ENCODE measurements around the gene CYTH2.

The CYTH2 gene

DNA sequence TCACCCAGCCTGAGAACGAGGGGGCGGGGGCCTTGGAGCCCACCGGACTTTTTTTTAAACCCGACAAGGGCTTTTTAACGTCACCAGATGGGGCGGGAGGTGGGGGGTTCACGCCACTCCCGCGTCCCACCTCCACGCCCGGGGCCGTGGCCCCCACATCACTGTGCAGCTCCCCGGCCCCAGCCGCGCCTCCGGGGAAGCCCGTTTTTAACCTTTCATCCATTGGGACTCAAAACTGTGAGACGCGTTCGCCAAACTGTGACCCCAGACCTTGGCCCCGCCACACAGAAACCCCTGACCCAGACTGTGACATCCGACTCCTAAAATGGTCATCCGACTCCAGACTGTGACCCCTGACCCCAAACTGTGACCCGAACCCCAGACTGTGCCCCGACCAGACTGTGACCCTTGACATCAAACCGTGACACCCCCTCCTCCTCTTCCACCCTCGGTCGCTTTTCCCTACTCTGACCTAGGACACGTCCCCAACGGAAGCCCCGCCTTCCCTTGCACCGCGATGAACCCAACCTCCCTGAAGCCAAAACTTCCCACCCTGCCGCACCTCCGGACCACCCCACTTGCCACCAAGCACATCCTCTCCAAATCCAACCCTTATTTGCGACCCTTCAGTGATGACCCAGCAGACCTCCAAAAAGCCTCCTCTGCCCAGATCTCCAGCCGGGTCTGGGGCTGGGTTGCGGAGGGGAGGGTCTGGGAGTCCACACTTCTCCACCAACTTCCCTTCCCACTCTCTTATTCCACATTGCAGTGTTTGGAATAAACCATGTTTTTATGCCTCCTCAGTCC lies 24.8 kb upstream of the CYTH2 start:
- Histone ChIP-seq H3K4me3 (ENCODE audit: low read length) (peak overlapping the region; percentile 95), H3F3A (ENCODE audit: insufficient read depth, low read length) (peaks cover 19% of the 10 kb centered on the region), H2AFZ (ENCODE audit: low read length) (peak overlapping the region; percentile 36), H3K9me3 (replicated peaks; ENCODE audit: insufficient read depth, low read length) (no peaks in the 10 kb centered on the region), H3K4me1 (ENCODE audit: low read length) (peaks cover 22% of the 10 kb centered on the region), H3K4me2 (ENCODE audit: low read depth, low read length) (peak overlapping the region; percentile 78), H3K27me3 (replicated peaks; ENCODE audit: insufficient read depth, low read length) (no peaks in the 10 kb centered on the region), H3K79me2 (ENCODE audit: low read length) (peaks cover 34% of the 10 kb centered on the region), H3K27ac (ENCODE audit: low read length) (no peak overlapping the region), H4K20me1 (ENCODE audit: insufficient read depth, low read length) (no peaks in the 10 kb centered on the region), H3K36me3 (replicated peaks; ENCODE audit: insufficient read depth, low read length) (0 out of 2 replicates have a peak, but pooled peaks cover 5% of the 10 kb centered on the region), H3K9me2 (replicated peaks; ENCODE audit: insufficient read depth, low read length) (no peaks in the 10 kb centered on the region), H3K9ac (ENCODE audit: low read length) (peak overlapping the region; percentile 97; the same call in 1 of the 2 replicates)
- no peak for TF ChIP-seq EZH2 (optimal IDR thresholded peaks at IDR 0.05; ENCODE audit: low read depth, low read length)
- no peak for TF ChIP-seq EZH2phosphoT487 (IDR thresholded peaks at IDR 0.05; ENCODE audit: low read length)
- TF ChIP-seq, protein P1, sequence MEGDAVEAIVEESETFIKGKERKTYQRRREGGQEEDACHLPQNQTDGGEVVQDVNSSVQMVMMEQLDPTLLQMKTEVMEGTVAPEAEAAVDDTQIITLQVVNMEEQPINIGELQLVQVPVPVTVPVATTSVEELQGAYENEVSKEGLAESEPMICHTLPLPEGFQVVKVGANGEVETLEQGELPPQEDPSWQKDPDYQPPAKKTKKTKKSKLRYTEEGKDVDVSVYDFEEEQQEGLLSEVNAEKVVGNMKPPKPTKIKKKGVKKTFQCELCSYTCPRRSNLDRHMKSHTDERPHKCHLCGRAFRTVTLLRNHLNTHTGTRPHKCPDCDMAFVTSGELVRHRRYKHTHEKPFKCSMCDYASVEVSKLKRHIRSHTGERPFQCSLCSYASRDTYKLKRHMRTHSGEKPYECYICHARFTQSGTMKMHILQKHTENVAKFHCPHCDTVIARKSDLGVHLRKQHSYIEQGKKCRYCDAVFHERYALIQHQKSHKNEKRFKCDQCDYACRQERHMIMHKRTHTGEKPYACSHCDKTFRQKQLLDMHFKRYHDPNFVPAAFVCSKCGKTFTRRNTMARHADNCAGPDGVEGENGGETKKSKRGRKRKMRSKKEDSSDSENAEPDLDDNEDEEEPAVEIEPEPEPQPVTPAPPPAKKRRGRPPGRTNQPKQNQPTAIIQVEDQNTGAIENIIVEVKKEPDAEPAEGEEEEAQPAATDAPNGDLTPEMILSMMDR (IDR thresholded peaks at IDR 0.05; ENCODE audit: low read length) = no peak
- DNase-seq = no peak

DNA sequence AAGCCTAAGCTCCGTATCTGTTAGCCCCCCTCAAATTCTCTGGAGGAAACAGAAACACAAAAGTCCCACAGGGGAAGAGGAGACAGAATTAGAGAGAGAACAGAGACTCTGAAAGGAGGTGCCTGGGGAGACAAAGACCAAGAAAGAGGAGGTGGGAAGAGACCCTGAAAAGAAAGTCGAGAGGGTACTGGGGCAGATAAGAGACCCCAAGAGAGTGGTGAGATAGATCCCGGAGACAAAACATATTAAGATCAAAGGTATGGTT lies 24.3 kb upstream of the CYTH2 start:
- TF ChIP-seq EZH2phosphoT487 (IDR thresholded peaks at IDR 0.05; ENCODE audit: low read length) = no peak
- TF ChIP-seq, protein P1 (IDR thresholded peaks at IDR 0.05; ENCODE audit: low read length) = no peak
- TF ChIP-seq EZH2 (optimal IDR thresholded peaks at IDR 0.05; ENCODE audit: low read depth, low read length) = no peak
- H2AFZ ChIP-seq (ENCODE audit: low read length) = peak overlapping the region; percentile 36

DNA sequence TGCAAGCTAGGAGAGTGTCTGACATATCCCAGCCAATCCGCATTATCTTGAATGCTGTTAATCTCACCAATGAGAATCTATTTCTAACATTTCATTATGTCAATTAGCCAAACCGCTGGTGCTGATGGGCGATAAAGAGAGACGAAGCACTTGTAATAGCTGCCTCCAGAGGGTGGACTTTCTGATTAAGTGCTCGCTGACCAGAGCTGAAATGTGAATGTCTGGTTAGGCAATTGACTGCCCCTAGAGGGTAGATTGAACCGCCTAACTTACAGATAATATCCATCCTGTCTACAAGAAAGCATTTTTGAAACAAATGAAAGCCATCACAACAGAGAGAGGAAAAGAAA lies 23.9 kb upstream of the CYTH2 start:
- peak overlapping the region; percentile 78 for H3K4me2 ChIP-seq (ENCODE audit: low read depth, low read length)
- TF ChIP-seq EZH2 (optimal IDR thresholded peaks at IDR 0.05; ENCODE audit: low read depth, low read length) = no peak
- TF ChIP-seq, protein P1 (IDR thresholded peaks at IDR 0.05; ENCODE audit: low read length) = peak; percentile 74
- no peak for TF ChIP-seq EZH2phosphoT487 (IDR thresholded peaks at IDR 0.05; ENCODE audit: low read length)
- H3K4me3 ChIP-seq (ENCODE audit: low read length) = peak overlapping the region; percentile 95
- H3K36me3 ChIP-seq (replicated peaks; ENCODE audit: insufficient read depth, low read length) = 0 out of 2 replicates have a peak, but pooled peaks cover 5% of the 10 kb centered on the region
- peaks cover 38% of the 10 kb centered on the region for H3K79me2 ChIP-seq (ENCODE audit: low read length)
- peak; percentile 84 for DNase-seq
- no peaks in the 10 kb centered on the region for H3K9me3 ChIP-seq (replicated peaks; ENCODE audit: insufficient read depth, low read length)
- peaks cover 22% of the 10 kb centered on the region for H3K4me1 ChIP-seq (ENCODE audit: low read length)
- H3K27ac ChIP-seq (ENCODE audit: low read length) = peak overlapping the region; percentile 79
- no peaks in the 10 kb centered on the region for H4K20me1 ChIP-seq (ENCODE audit: insufficient read depth, low read length)
- peak overlapping the region; percentile 36 for H2AFZ ChIP-seq (ENCODE audit: low read length)
- peak overlapping the region; percentile 97 for H3K9ac ChIP-seq (ENCODE audit: low read length)
- H3F3A ChIP-seq (ENCODE audit: insufficient read depth, low read length) = peaks cover 19% of the 10 kb centered on the region
- H3K9me2 ChIP-seq (replicated peaks; ENCODE audit: insufficient read depth, low read length) = no peaks in the 10 kb centered on the region
- no peaks in the 10 kb centered on the region for H3K27me3 ChIP-seq (replicated peaks; ENCODE audit: insufficient read depth, low read length)

More for the DNA sequence above, 24.3 kb upstream of the CYTH2 start:
- Histone ChIP-seq H3K4me1 (ENCODE audit: low read length) (peaks cover 22% of the 10 kb centered on the region), H3K9me3 (replicated peaks; ENCODE audit: insufficient read depth, low read length) (no peaks in the 10 kb centered on the region), H3K9me2 (replicated peaks; ENCODE audit: insufficient read depth, low read length) (no peaks in the 10 kb centered on the region), H4K20me1 (ENCODE audit: insufficient read depth, low read length) (no peaks in the 10 kb centered on the region), H3K27ac (ENCODE audit: low read length) (peak overlapping the region; percentile 79; the same call in 1 of the 2 replicates), H3K36me3 (replicated peaks; ENCODE audit: insufficient read depth, low read length) (0 out of 2 replicates have a peak, but pooled peaks cover 5% of the 10 kb centered on the region), H3K4me3 (ENCODE audit: low read length) (peak overlapping the region; percentile 95), H3K79me2 (ENCODE audit: low read length) (peaks cover 38% of the 10 kb centered on the region), H3K27me3 (replicated peaks; ENCODE audit: insufficient read depth, low read length) (no peaks in the 10 kb centered on the region), H3F3A (ENCODE audit: insufficient read depth, low read length) (peaks cover 19% of the 10 kb centered on the region), H3K9ac (ENCODE audit: low read length) (peak overlapping the region; percentile 97; the same call in 1 of the 2 replicates), H3K4me2 (ENCODE audit: low read depth, low read length) (peak overlapping the region; percentile 78)
- DNase-seq = no peak

All from MM.1S (cell line).